HepG2 (cell line): ENCODE results near the gene IGLL1. TPM values are rescaled to one million over a fixed set of nuclear protein-coding genes. Genes with fewer than 3 reads are reported as not detected.

Experiments
- DPF2 ChIP-seq: sonication (generic); formaldehyde crosslinking; IDR thresholded peaks from 2 replicates; pipeline ENCODE4 v1.4.0; 2020; ENCODE audit warnings: mild to moderate bottlenecking, low read depth, missing genetic modification reagents, borderline replicate concordance
- ETV6 ChIP-seq: sonication (generic); formaldehyde crosslinking; conservative IDR thresholded peaks from 2 replicates; pipeline ENCODE4 v1.4.0; 2020; ENCODE audit warnings: missing genetic modification reagents
- PHF21A ChIP-seq: sonication (generic); formaldehyde crosslinking; IDR thresholded peaks from 2 replicates; pipeline ENCODE4 v1.5.0; 2020; ENCODE audit warnings: mild to moderate bottlenecking, missing genetic modification reagents
- RFX5 ChIP-seq: IDR thresholded peaks from 2 replicates; pipeline ENCODE4 v1.6.1; 2011; ENCODE audit warnings: low read depth, low read length, improper control_type of control experiment
- RORA ChIP-seq: sonication (generic); formaldehyde crosslinking; IDR thresholded peaks from 2 replicates; pipeline ENCODE4 v1.5.0; 2020; ENCODE audit warnings: mild to moderate bottlenecking, missing genetic modification reagents, moderate library complexity
- SKI ChIP-seq: fragments of 450-650 bp; IDR thresholded peaks from one replicate; pipeline ENCODE4 v1.6.1; 2018; ENCODE audit warnings: mild to moderate bottlenecking; ENCODE audit not compliant: partially characterized antibody
- polyA plus RNA-seq, 8 experiments: library from polyadenylated mRNA; depleted of rRNA in 3 of 8; stranded (reverse) in 7 of 8; unstranded in 1 of 8; fragments of >200 nt; fragmentation: Illumina TruSeq in 4 of 8; extraction: Trizol in 4 of 8; gene quantifications; 2 replicates each; pipeline versions ENCODE4 v1.2.1 to v1.2.3, GENCODE V29; 2011 to 2016; ENCODE audit warnings: low read depth in 4 of 8, missing spikeins in 1 of 8, mixed read lengths in 1 of 8; ENCODE audit not compliant: insufficient read depth in 1 of 8
- total RNA-seq, 5 experiments: library from RNA; depleted of rRNA; stranded (reverse); fragments of >200 nt; fragmentation: Illumina TruSeq; extraction: Trizol; gene quantifications; 2 replicates each; pipeline ENCODE4 v1.2.3, GENCODE V29; 2016; ENCODE audit warnings: low read depth in 1 of 5
- TF ChIP-seq, protein P1 (sequence below): sonication (generic); formaldehyde crosslinking; IDR thresholded peaks from 2 replicates; pipeline ENCODE4 v1.8.1; 2023; ENCODE audit warnings: mild to moderate bottlenecking, inconsistent platforms, moderate library complexity, missing genetic modification reagents, borderline replicate concordance
- TF ChIP-seq, protein P2 (sequence below): sonication (generic); formaldehyde crosslinking; IDR thresholded peaks from 2 replicates; pipeline ENCODE4 v1.8.1; 2022; ENCODE audit warnings: low read depth, mild to moderate bottlenecking, missing genetic modification reagents
- TF ChIP-seq, protein P3 (sequence below): IDR thresholded peaks from 2 replicates; pipeline ENCODE4 v1.6.1; 2016; ENCODE audit warnings: mild to moderate bottlenecking
- TF ChIP-seq, protein P4 (sequence below), 2 experiments: fragments of 450-650 bp in 1 of 2; sonication (generic) in 1 of 2; formaldehyde crosslinking in 1 of 2; IDR thresholded peaks; 2 replicates each; pipeline versions ENCODE4 v1.6.1 to v1.8.0; 2016 to 2022; ENCODE audit warnings: antibody characterized with exemption in 1 of 2, mild to moderate bottlenecking in 1 of 2, missing genetic modification reagents in 1 of 2

The IGLL1 gene
- total and polyA plus RNA-seq, 2 of the 13 experiments (the other 11 are each of a cell fraction or from before 2014, with no cell fraction given) = not detected

DNA sequence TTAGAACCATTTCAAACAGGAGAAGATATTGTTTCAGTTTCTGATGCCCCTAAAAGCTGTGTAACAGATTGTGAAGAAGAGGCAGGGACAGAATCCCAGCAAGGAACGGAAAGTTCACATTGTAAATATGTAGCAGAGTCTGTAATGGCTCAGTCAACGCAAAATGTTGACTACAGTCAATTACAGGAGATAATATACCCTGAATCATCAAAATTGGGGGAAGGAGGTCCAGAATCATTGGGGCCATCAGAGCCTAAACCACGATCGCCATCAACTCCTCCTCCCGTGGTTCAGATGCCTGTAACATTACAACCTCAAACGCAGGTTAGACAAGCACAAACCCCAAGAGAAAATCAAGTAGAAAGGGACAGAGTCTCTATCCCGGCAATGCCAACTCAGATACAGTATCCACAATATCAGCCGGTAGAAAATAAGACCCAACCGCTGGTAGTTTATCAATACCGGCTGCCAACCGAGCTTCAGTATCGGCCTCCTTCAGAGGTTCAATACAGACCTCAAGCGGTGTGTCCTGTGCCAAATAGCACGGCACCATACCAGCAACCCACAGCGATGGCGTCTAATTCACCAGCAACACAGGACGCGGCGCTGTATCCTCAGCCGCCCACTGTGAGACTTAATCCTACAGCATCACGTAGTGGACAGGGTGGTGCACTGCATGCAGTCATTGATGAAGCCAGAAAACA lies 40.8 kb downstream of the IGLL1 start (continued):
- TF ChIP-seq, protein P1, sequence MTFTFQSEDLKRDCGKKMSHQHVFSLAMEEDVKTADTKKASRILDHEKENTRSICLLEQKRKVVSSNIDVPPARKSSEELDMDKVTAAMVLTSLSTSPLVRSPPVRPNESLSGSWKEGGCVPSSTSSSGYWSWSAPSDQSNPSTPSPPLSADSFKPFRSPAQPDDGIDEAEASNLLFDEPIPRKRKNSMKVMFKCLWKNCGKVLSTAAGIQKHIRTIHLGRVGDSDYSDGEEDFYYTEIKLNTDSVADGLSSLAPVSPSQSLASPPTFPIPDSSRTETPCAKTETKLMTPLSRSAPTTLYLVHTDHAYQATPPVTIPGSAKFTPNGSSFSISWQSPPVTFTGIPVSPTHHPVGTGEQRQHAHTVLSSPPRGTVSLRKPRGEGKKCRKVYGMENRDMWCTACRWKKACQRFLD (CRISPR knock-in tag) = no peak
- TF ChIP-seq RFX5 = no peak
- TF ChIP-seq SKI = no peak
- TF ChIP-seq PHF21A = peak; percentile 39; the same call in 1 of the 2 replicates
- TF ChIP-seq, protein P2, sequence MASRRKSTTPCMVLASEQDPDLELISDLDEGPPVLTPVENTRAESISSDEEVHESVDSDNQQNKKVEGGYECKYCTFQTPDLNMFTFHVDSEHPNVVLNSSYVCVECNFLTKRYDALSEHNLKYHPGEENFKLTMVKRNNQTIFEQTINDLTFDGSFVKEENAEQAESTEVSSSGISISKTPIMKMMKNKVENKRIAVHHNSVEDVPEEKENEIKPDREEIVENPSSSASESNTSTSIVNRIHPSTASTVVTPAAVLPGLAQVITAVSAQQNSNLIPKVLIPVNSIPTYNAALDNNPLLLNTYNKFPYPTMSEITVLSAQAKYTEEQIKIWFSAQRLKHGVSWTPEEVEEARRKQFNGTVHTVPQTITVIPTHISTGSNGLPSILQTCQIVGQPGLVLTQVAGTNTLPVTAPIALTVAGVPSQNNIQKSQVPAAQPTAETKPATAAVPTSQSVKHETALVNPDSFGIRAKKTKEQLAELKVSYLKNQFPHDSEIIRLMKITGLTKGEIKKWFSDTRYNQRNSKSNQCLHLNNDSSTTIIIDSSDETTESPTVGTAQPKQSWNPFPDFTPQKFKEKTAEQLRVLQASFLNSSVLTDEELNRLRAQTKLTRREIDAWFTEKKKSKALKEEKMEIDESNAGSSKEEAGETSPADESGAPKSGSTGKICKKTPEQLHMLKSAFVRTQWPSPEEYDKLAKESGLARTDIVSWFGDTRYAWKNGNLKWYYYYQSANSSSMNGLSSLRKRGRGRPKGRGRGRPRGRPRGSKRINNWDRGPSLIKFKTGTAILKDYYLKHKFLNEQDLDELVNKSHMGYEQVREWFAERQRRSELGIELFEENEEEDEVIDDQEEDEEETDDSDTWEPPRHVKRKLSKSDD (CRISPR knock-in tag) = no peak
- no peak for TF ChIP-seq ETV6
- TF ChIP-seq DPF2 (CRISPR knock-in tag) = no peak
- TF ChIP-seq, protein P3, sequence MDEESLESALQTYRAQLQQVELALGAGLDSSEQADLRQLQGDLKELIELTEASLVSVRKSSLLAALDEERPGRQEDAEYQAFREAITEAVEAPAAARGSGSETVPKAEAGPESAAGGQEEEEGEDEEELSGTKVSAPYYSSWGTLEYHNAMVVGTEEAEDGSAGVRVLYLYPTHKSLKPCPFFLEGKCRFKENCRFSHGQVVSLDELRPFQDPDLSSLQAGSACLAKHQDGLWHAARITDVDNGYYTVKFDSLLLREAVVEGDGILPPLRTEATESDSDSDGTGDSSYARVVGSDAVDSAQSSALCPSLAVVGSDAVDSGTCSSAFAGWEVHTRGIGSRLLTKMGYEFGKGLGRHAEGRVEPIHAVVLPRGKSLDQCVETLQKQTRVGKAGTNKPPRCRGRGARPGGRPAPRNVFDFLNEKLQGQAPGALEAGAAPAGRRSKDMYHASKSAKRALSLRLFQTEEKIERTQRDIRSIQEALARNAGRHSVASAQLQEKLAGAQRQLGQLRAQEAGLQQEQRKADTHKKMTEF = no peak
- TF ChIP-seq, protein P4, sequence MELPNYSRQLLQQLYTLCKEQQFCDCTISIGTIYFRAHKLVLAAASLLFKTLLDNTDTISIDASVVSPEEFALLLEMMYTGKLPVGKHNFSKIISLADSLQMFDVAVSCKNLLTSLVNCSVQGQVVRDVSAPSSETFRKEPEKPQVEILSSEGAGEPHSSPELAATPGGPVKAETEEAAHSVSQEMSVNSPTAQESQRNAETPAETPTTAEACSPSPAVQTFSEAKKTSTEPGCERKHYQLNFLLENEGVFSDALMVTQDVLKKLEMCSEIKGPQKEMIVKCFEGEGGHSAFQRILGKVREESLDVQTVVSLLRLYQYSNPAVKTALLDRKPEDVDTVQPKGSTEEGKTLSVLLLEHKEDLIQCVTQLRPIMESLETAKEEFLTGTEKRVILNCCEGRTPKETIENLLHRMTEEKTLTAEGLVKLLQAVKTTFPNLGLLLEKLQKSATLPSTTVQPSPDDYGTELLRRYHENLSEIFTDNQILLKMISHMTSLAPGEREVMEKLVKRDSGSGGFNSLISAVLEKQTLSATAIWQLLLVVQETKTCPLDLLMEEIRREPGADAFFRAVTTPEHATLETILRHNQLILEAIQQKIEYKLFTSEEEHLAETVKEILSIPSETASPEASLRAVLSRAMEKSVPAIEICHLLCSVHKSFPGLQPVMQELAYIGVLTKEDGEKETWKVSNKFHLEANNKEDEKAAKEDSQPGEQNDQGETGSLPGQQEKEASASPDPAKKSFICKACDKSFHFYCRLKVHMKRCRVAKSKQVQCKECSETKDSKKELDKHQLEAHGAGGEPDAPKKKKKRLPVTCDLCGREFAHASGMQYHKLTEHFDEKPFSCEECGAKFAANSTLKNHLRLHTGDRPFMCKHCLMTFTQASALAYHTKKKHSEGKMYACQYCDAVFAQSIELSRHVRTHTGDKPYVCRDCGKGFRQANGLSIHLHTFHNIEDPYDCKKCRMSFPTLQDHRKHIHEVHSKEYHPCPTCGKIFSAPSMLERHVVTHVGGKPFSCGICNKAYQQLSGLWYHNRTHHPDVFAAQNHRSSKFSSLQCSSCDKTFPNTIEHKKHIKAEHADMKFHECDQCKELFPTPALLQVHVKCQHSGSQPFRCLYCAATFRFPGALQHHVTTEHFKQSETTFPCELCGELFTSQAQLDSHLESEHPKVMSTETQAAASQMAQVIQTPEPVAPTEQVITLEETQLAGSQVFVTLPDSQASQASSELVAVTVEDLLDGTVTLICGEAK (IDR thresholded peaks at IDR 0.05) = no peak
- TF ChIP-seq, protein P4 (CRISPR knock-in tag; IDR thresholded peaks at IDR 0.05) = no peak
- TF ChIP-seq RORA (CRISPR knock-in tag) = no peak
